ENCODE data around the gene SGCE.

GRCh38 chr7:94612661-94613060 is 43.3 kb downstream of the SGCE start:
- TF ChIP-seq CTCF (IDR thresholded peaks at IDR 0.05; ENCODE audit: poor library complexity) (no peak), EZH2 (IDR thresholded peaks at IDR 0.05; ENCODE audit: borderline replicate concordance) (no peak)

All from hepatocyte (in vitro differentiated cells).